HFF-Myc (cell line): Measurements from ENCODE around the gene UPK3A.
A peak's percentile ranks its signal among the peaks of the same experiment; 100 is the strongest.

Experiments
- DNase-seq: peaks from one replicate; pipeline ENCODE4 v3.0.0-alpha.2; 2011; ENCODE audit warnings: low read depth; ENCODE audit errors: extremely low read depth
- H3K4me3 ChIP-seq: replicated peaks from 2 replicates; pipeline ENCODE4 v1.5.1; 2011; ENCODE audit warnings: low read depth, mild to moderate bottlenecking, control low read depth, low read length
- CTCF ChIP-seq: IDR thresholded peaks from 2 replicates; pipeline ENCODE4 v1.5.1; 2012; ENCODE audit warnings: mild to moderate bottlenecking, low read depth, low read length, control low read depth; ENCODE audit errors: missing control alignments

The UPK3A gene

GRCh38 chr22:45268167-45268957 lies 16.4 kb upstream of the UPK3A start:
- no peak for TF ChIP-seq CTCF
- peak overlapping the region; percentile 51 for H3K4me3 ChIP-seq
- DNase-seq: no peak

GRCh38 chr22:45268958-45269844 lies 15.5 kb upstream of the UPK3A start:
- DNase-seq: no peak
- peak overlapping the region; percentile 51 for H3K4me3 ChIP-seq
- TF ChIP-seq CTCF: peak; percentile 76

GRCh38 chr22:45270095-45271020 lies 14.4 kb upstream of the UPK3A start:
- no peak for DNase-seq
- no peak for TF ChIP-seq CTCF
- H3K4me3 ChIP-seq: no peak overlapping the region

GRCh38 chr22:45271667-45272201 lies 13.0 kb upstream of the UPK3A start:
- no peak overlapping the region for H3K4me3 ChIP-seq
- no peak for DNase-seq
- no peak for TF ChIP-seq CTCF

GRCh38 chr22:45272498-45272897 lies 12.3 kb upstream of the UPK3A start:
- no peak for DNase-seq
- H3K4me3 ChIP-seq: no peak overlapping the region
- no peak for TF ChIP-seq CTCF
